NCI-H2171 treated with DMSO at 0.1 percent for 48 hours (cell line): Measurements from ENCODE around the gene BRPF3.
"Not testable (repeated sequence)": the region's sequence is repeated elsewhere in the genome, so short reads cannot be mapped to it uniquely, and the experiment has no call there.

ENCODE experiments used
- DNase-seq: peaks from one replicate; lab custom pipeline; 2025; lab: John Stamatoyannopoulos, UW

The BRPF3 gene

DNA sequence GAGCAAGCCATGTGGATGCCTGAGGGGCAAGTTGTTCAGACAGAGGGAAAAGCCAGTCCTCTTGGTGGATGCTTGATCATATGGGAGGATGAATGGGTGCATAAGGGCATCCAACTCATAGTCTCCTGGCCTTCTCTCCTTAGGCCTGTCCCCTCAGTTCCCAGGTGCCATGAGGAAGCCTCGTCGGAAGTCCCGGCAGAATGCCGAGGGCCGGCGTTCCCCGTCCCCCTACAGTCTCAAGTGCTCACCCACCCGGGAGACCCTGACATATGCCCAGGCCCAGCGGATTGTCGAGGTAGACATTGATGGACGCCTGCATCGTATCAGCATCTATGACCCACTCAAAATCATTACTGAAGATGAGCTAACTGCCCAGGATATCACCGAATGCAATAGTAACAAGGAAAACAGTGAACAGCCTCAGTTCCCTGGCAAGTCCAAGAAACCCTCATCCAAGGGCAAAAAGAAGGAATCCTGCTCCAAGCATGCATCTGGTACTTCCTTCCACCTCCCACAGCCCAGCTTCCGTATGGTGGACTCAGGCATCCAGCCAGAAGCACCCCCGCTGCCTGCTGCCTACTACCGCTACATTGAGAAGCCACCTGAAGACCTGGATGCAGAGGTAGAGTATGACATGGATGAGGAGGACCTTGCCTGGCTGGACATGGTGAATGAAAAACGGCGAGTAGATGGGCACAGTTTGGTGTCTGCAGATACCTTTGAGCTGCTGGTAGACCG is 3.8 kb downstream of the BRPF3 start:
- DNase-seq, result no peak

- DNase-seq, result no peak
Measured at GRCh38 chr6:36200998-36201596, 4.6 kb downstream of the BRPF3 start.

DNA sequence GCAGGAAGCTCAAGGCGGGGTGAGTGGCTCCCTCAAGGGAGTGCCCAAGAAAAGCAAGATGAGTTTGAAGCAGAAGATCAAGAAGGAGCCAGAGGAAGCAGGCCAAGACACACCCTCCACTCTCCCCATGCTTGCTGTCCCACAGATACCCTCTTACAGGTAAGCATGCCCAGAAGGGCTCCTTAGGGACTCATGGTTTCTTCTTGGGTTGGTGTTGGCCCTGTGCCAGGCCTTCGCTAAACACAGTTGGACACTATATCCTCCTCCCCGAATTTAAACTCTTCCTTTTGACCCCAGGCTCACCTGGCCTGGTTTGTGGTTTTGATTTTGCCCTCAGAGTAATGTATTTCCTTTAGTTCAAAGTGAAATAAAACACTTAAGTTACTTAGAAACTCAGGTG is 5.1 kb downstream of the BRPF3 start:
- DNase-seq, result no peak

DNA sequence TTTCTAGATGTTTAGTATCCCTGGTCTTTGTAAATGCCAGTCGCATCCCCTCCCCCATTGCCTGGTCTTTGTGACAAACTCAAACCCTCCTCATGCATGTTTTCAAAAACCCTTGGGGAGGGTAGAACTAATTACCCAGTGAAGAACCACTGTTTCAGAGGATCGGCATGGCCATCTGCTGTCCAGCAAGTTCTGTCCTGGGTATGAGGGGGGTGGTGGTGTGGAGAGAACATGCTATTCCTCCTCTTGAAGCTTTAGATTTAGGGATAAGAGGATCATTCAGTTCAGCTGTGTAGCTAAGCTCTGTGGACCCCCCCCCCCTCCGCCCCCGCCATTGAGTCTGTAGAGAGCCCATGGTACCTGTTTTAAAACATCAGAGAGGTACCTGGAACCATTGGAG is 5.6 kb downstream of the BRPF3 start:
- DNase-seq, result no peak

DNA sequence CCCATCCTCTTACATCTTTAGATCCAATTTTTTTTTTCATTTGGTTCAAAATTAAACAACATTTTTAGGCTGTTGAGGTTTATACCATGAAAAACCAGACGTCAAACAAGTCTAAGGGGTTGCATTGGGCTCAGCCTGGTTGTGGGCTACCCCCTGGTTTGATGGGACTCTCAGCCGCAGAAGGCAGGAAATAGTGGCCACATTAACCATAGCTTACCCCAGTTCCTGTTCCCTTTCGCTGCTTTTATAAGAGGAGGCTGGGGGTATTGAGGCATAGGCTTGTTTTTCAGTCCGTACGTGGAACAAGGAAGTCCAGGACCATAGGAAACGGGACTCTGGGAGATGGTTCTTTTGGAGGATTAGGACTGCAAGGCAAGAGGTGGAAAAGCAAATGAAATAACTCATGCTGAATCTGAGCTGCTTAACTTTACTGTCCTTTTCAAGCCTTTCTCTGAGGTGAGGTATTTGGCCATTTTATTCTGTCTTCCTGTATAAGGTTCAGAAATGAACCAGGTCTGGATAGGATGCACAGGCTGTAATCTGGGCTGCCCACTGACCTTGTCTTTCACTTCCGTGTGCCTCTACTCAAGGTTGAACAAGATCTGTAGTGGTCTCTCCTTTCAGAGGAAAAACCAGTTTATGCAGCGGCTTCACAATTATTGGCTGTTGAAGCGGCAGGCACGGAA is 7.7 kb downstream of the BRPF3 start:
- DNase-seq, result no peak

GRCh38 chr6:36207155-36207554 is 10.6 kb downstream of the BRPF3 start:
- DNase-seq, result no peak

- DNase-seq, result no peak
Measured at GRCh38 chr6:36209606-36210005, 13.1 kb downstream of the BRPF3 start.

DNA sequence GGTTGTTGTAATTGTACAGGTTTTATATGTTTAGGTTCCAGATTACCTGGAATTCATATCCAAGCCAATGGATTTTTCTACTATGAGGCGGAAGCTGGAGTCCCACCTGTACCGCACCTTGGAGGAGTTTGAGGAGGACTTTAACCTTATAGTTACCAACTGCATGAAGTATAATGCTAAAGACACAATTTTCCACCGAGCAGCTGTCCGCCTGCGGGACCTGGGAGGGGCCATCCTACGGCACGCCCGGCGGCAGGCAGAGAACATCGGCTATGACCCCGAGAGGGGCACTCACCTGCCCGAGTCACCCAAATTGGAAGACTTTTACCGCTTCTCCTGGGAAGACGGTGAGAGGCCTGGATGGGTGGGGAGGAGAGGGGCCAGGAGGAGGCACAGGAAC is 13.6 kb downstream of the BRPF3 start:
- DNase-seq, result no peak

DNA sequence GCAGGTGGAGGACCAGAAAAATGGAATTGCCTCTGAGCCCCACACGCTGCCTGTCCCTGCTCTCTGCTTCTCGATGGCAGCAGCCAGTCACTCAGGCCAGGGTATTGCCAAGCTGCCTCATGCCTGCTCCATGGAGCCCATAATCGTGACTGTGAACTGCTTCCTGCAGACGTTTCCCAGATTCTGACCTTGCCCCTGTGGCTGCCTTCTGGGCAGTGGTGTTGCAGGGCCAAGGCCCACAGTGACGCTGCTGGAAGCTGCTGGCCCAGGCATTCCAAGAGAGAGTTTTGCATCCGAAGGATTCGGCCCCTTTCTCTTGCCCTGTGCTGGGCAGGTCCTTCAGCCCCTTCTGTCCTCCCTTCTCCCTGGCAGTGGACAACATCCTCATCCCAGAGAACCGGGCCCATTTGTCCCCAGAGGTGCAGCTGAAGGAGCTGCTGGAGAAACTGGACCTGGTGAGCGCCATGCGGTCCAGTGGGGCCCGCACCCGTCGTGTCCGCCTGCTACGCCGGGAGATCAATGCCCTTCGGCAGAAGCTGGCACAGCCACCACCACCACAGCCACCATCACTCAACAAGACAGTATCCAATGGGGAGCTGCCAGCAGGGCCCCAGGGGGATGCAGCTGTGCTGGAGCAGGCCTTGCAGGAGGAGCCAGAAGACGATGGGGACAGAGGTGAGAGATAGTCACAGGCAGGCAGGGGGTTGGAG is 14.5 kb downstream of the BRPF3 start:
- no peak for DNase-seq

DNA sequence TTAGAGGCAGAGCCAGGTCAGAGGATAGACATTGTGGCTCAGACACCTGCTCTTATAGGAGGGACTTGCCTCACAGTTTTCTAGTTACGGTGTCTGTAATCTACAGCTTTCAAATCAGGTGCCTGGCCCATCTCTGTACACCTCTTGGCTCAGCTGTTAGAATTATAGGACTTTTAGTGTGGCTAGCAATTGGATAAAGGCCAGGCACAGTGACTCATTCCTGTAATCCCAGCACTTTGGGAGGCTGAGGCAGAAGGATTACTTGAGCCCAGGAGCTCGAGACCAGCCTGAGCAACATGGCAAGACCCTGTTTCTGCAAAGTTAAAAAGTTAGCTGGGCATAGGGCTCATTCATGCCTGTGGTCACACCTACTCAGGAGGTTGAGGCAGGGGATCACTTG is 20.0 kb downstream of the BRPF3 start:
- DNase-seq, result no peak

DNA sequence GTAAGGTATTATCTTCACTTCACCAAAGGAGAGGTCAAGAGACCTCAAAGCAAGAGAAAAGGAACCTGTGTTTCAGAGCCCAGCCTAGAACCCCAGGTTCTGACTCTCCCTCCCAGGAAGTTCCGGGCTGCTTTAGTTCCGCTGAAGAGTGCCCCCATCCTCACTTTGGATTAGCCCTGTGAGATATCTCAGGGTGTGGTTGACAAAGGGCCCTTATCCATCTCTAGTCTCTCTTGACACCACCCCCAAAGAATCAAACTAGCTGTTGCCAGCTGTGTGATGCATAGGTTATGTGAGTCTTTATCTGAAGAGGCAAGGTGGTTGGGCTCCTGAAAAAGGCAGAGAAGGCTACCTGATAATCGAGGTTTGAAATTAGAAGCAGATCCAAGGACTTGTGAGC is 20.6 kb downstream of the BRPF3 start:
- DNase-seq, result no peak

DNA sequence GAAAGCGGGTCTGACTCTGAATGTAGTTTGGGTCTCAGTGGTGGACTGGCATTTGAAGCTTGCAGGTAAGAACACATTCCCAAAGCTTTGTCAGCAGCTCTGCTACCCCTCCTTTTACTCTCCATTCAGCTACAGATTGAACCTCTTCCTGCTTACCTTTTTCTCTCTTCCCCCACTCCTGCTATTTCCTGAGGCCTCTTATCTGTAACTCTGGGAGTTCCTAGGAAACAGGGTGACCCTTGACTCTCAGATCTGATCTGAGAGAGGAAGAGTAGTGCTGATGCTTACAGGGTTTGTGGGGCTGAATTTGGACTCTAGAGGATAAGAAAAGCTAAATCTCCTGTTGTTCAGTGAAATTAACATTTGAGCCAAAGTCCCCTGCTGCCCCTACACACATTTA is 21.4 kb downstream of the BRPF3 start:
- DNase-seq, result no peak

- DNase-seq, result not testable (repeated sequence)
Measured at GRCh38 chr6:36218516-36218915, 22.0 kb downstream of the BRPF3 start.

- no peak for DNase-seq
Measured at GRCh38 chr6:36219081-36219480, 22.5 kb downstream of the BRPF3 start.

DNA sequence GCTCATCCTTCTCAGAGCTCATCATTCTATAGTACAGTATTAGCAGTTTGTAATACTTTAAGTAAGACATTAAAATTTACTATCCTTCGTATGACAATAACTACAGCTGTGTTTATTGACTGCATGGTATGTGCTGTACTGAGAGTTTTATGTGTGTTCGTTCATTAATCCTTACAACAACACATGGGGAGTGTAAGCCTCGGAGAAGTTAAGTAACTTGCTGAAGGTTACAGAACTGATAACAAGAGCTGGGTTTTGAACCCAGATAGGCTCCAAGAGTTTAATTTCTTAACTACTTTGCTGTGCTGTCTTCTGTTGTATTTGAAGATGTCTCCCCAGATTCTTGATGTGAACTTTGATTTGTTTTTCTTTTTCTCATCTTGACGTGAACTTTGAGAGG is 23.7 kb downstream of the BRPF3 start:
- DNase-seq, result no peak

GRCh38 chr6:36221674-36222073 is 25.1 kb downstream of the BRPF3 start:
- no peak for DNase-seq

- no peak for DNase-seq
Measured at GRCh38 chr6:36222924-36223323, 26.4 kb downstream of the BRPF3 start.

- no peak for DNase-seq
Measured at GRCh38 chr6:36223706-36224105, 27.2 kb downstream of the BRPF3 start.

GRCh38 chr6:36224918-36225461 is 28.4 kb downstream of the BRPF3 start:
- DNase-seq, result no peak

- no peak for DNase-seq
Measured at GRCh38 chr6:36226438-36227047, 30.0 kb downstream of the BRPF3 start.

- DNase-seq, result peak; percentile 77
Measured at GRCh38 chr6:36227379-36228228, 31.1 kb downstream of the BRPF3 start.
